ENCODE results near the gene PCNX2.
A peak's percentile ranks its signal among the peaks of the same experiment; 100 is the strongest.

- TF ChIP-seq SIN3A (IDR thresholded peaks at IDR 0.05; ENCODE audit: borderline replicate concordance, insufficient read depth, low read length) (no peak; the same call in 1 of the 2 replicates), TAF1 (IDR thresholded peaks at IDR 0.05; ENCODE audit: borderline replicate concordance, insufficient read depth, low read length) (no peak; the same call in 1 of the 2 replicates), REST (IDR thresholded peaks at IDR 0.05; ENCODE audit: insufficient read depth in 1 of 2, low read depth in 2 of 2, low read length in 2 of 2) (peak in 1 of 2 experiments; percentile 63; a peak in 2 of 4 replicates)
Measured at GRCh38 chr1:233113009-233113879, 182.3 kb downstream of the PCNX2 start.

All from PFSK-1 (cell line).